Heart right ventricle (tissue), 16 donors: Measurements from ENCODE around the gene PTGES. TPM values are rescaled to one million over a fixed set of nuclear protein-coding genes. Genes with fewer than 3 reads are reported as not detected.

Source experiments
- ATAC-seq, 8 donors: fragments of 200-7000 bp; cut with Tn5 transposase; one replicate each; pipeline ENCODE4 v1.9.1; 2020; ENCODE audit warnings: mild to moderate bottlenecking in 8 of 8, moderate library complexity in 8 of 8, moderate number of reproducible peaks in 1 of 8
- DNase-seq, 2 donors: peaks; one replicate each; pipeline ENCODE4 v3.0.0-alpha.2; 2020
- H3K27ac ChIP-seq, 10 donors: fragments of 200-600 bp; sonication (generic) in 2 of 10; one replicate each; pipeline versions ENCODE4 v1.5.0 to v1.8.0; 2020 to 2022; ENCODE audit warnings: mild to moderate bottlenecking in 3 of 10
- H3K27me3 ChIP-seq, 7 donors: fragments of 200-600 bp; one replicate each; pipeline ENCODE4 v1.8.0; 2021 to 2022; ENCODE audit warnings: mild to moderate bottlenecking in 2 of 7
- H3K36me3 ChIP-seq, 9 donors: fragments of 200-600 bp; sonication (generic) in 1 of 9; one replicate each; pipeline versions ENCODE4 v1.5.0 to v1.8.0; 2020 to 2022; ENCODE audit warnings: mild to moderate bottlenecking in 2 of 9
- H3K4me1 ChIP-seq, 9 donors: fragments of 200-600 bp; sonication (generic) in 1 of 9; one replicate each; pipeline versions ENCODE4 v1.5.0 to v1.8.0; 2020 to 2022; ENCODE audit warnings: mild to moderate bottlenecking in 4 of 9
- H3K4me3 ChIP-seq, 10 donors: fragments of 200-600 bp; sonication (generic) in 2 of 10; one replicate each; pipeline versions ENCODE4 v1.5.0 to v1.8.0; 2020 to 2022; ENCODE audit warnings: mild to moderate bottlenecking in 7 of 10, moderate library complexity in 2 of 10
- H3K9me3 ChIP-seq, 11 donors: fragments of 200-600 bp in 10 of 11; sonication (generic) in 2 of 11; one replicate each; pipeline versions ENCODE4 v1.5.0 to v1.8.0; 2013 to 2022; ENCODE audit warnings: mild to moderate bottlenecking in 2 of 11, control low read depth in 1 of 11, moderate library complexity in 1 of 11
- CTCF ChIP-seq, 9 donors: fragments of 200-600 bp; sonication (generic) in 2 of 9; IDR thresholded peaks; one replicate each; pipeline versions ENCODE4 v1.5.0 to v1.8.0; 2021 to 2022; ENCODE audit warnings: antibody characterized with exemption in 9 of 9, mild to moderate bottlenecking in 5 of 9, moderate library complexity in 1 of 9
- WGBS, 2 donors: extraction: QIAGEN DNeasy Blood & Tissue Kit; methylation state at CpG; one replicate each; pipeline ENCODE4 v1.1.7; 2013; ENCODE audit warnings: inconsistent platforms in 1 of 2; 5-methylcytosine and 5-hydroxymethylcytosine counted together
- intact Hi-C, 10 donors: fragments of 100-400 bp; cut with DNase I; formaldehyde crosslinking; loops; one replicate each; pipeline versions ENCODE4 v1.11.1 to v1.14.2; 2022
- polyA plus RNA-seq, 2 donors: library from polyadenylated mRNA; stranded (reverse); fragments of 200-250 nt; gene quantifications; one replicate each; pipeline ENCODE4 v1.2.3, GENCODE V29; 2013
- total RNA-seq, 10 donors: library from RNA; stranded (reverse); fragmentation: NEBNext Ultra II Directional in 3 of 10; extraction: Animal tissue kit (Norgen Biotek cat#: 25700) in 3 of 10; gene quantifications; one replicate each; pipeline versions ENCODE4 v1.2.1 to v1.2.4, GENCODE V29; 2021 to 2023
- donor health status: Arrhythmogenic right ventricular cardiomyopathy.
- donor health status: ischemic (EF 13 %, LVEDD 7.1; RV severe dilation, severe dysfunction).
- donor health status: healthy with polysubstance abuse.
- donor health status: DM: no; HTN: yes; CAD: no.
- donor health status: DM: no; HTN: no; CAD: no.
- donor health status: ischemic (EF 25% LVEDD 6.9; RV normal size, moderate dysfunction).
- donor health status: ischemic (EF 25% LVEDD 5.7; RV mildly dilated, moderate dysfunction).
- donor health status: healthy.
- donor health status: DM: yes; HTN: yes; CAD: no.
- donor health status: Ischemic cardiomyopathy.
- donor health status: ischemic (EF 35%, LVEDD 5.7; RV mildly dilated, moderate dysfunction).
- donor health status: nonischemic (EF 11% LVEDD 7.7; RV severe dilation, severe dysfunction).
- donor health status: DM: yes; HTN: yes; CAD: no.
- donor health status: PGD.
- donor health status: ischemic (EF 29% LVEDD 5.4; RV normal size, mild dysfunction).
- donor health status: nonischemic (EF 23%, LVEDD 6.1; RV moderate dilation, normal function).

Gene PTGES
- total and polyA plus RNA-seq, 12 donors: 0.15 to 5.7 (median 1.5) TPM

- intact Hi-C loops: loop anchor here (1.0 to 10.0 kb wide), 13 partner anchors 45 to 653 kb away; partner anchors contain the start of gene ASB6 (in 7 of the 10)
- 32 to 36% methylated on average over 14 of the region's 14 CpGs for WGBS, 2 donors
Measured at GRCh38 chr9:129783516-129784361, 30.9 kb upstream of the PTGES start.

GRCh38 chr9:129781981-129782380 is 29.1 kb upstream of the PTGES start:
- no peak for ATAC-seq

More at GRCh38 chr9:129783516-129784361, 30.9 kb upstream of the PTGES start:
- peaks cover 0 to 17% (median 8%) of the 10 kb centered on the region in 7 donors for H3K27me3 ChIP-seq
- DNase-seq (peak; percentile 33 to 75), ATAC-seq (peak; percentile 83 to 96 (median 93))
- no peak overlapping the region for H3K27ac ChIP-seq
- no peaks in the 10 kb centered on the region for H3K36me3 ChIP-seq
- H3K4me3 ChIP-seq: no peak overlapping the region
- TF ChIP-seq CTCF (IDR thresholded peaks at IDR 0.05): peak; percentile 89 to 94 (median 92)
- no peaks in the 10 kb centered on the region for H3K9me3 ChIP-seq
- H3K4me1 ChIP-seq: peaks cover 0 to 6% (median 0%) of the 10 kb centered on the region in 9 donors

DNA sequence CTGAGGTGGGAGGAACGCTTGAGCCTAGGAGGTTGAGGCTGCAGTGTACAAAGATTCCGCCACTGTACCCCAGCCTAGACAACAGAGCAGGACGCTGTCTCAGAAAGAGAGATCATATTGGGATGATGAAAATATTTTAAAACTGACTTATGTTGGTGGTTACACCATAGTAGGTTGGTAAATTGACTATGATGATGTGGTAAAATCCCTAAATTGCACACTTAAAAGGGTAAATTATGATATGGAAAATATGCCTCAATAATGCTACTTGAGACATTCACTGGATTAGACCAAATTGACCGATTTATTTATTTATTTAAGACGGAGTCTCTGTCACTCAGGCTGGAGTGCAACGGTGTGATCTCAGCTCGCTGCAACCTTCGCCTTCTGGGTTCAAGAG is 28.3 kb upstream of the PTGES start:
- Histone ChIP-seq H3K9me3 (no peaks in the 10 kb centered on the region), H3K27ac (no peak overlapping the region), H3K27me3 (peaks cover 0 to 6% (median 0%) of the 10 kb centered on the region in 7 donors), H3K36me3 (no peaks in the 10 kb centered on the region), H3K4me1 (peaks cover 0 to 29% (median 16%) of the 10 kb centered on the region in 9 donors), H3K4me3 (no peak overlapping the region)
- intact Hi-C loops: loop anchor here in 9 of 10 donors (5.0 to 10.0 kb wide), 4 partner anchors 44 to 649 kb away; partner anchors contain the start of gene ASB6 (in 4 of the 9)
- DNase-seq (no peak), ATAC-seq (no peak)
- 81% methylated on average over 8 of the region's 8 CpGs for WGBS, 2 donors
- no peak for TF ChIP-seq CTCF (IDR thresholded peaks at IDR 0.05)

More at GRCh38 chr9:129781981-129782380, 29.1 kb upstream of the PTGES start:
- intact Hi-C loops: loop anchor here (2.0 to 10.0 kb wide), 9 partner anchors 43 to 651 kb away; partner anchors contain the start of gene ASB6 (in 5 of the 10)
- TF ChIP-seq CTCF (IDR thresholded peaks at IDR 0.05): no peak
- no peaks in the 10 kb centered on the region for H3K9me3 ChIP-seq
- no peak overlapping the region for H3K27ac ChIP-seq
- H3K27me3 ChIP-seq: peaks cover 0 to 6% (median 0%) of the 10 kb centered on the region in 7 donors
- no peak for DNase-seq
- no peak overlapping the region for H3K4me3 ChIP-seq
- H3K36me3 ChIP-seq: no peaks in the 10 kb centered on the region
- WGBS, 2 donors: 64 to 74% methylated on average over 5 of the region's 5 CpGs
- peaks cover 0 to 21% (median 10%) of the 10 kb centered on the region in 9 donors for H3K4me1 ChIP-seq

GRCh38 chr9:129779560-129780190 is 26.8 kb upstream of the PTGES start:
- Histone ChIP-seq H3K36me3 (no peaks in the 10 kb centered on the region), H3K4me1 (peaks cover 0 to 43% (median 16%) of the 10 kb centered on the region in 9 donors), H3K27ac (no peak overlapping the region), H3K4me3 (no peak overlapping the region), H3K9me3 (no peaks in the 10 kb centered on the region), H3K27me3 (no peaks in the 10 kb centered on the region)
- ATAC-seq (no peak), DNase-seq (no peak)
- 94 to 98% methylated on average over 7 of the region's 7 CpGs for WGBS, 2 donors
- intact Hi-C loops: loop anchor here in 9 of 10 donors (5.0 to 10.0 kb wide), 4 partner anchors 42 to 647 kb away; partner anchors contain the start of gene ASB6 (in 4 of the 9)
- no peak for TF ChIP-seq CTCF (IDR thresholded peaks at IDR 0.05)
